K562 (cell line): ENCODE measurements around the gene BEND5.

Experiments
- CHCHD3 ChIP-seq: fragments of 250-450 bp; sonication (Bioruptor Pico); IDR thresholded peaks from 2 replicates; pipeline ENCODE4 v2.1.2; 2022; ENCODE audit warnings: mild to moderate bottlenecking
- JUND ChIP-seq, 2 experiments: IDR thresholded peaks; 2 replicates in 1 of 2; 3 replicates in 1 of 2; pipeline ENCODE4 v1.6.1; 2011; ENCODE audit warnings: borderline replicate concordance in 2 of 2, low read depth in 2 of 2, low read length in 2 of 2, improper control_type of control experiment in 1 of 2, missing biosample characterization in 1 of 2, missing genetic modification characterization in 1 of 2, missing genetic modification reagents in 1 of 2
- SMARCC2 ChIP-seq: fragments of 450-650 bp; IDR thresholded peaks from 2 replicates; pipeline ENCODE4 v1.6.1; 2017; ENCODE audit warnings: antibody characterized with exemption, moderate library complexity, mild to moderate bottlenecking, low read depth
- TBL1XR1 ChIP-seq, 2 experiments: IDR thresholded peaks; 2 replicates each; pipeline ENCODE4 v1.6.1; 2012; ENCODE audit warnings: improper control_type of control experiment in 2 of 2, low read length in 2 of 2, mild to moderate bottlenecking in 1 of 2
- TF ChIP-seq, protein P1 (sequence below), 3 experiments: IDR thresholded peaks in 2 of 3; conservative IDR thresholded peaks in 1 of 3; 2 replicates each; pipeline ENCODE4 v1.5.1; 2011 to 2012; ENCODE audit warnings: low read length in 3 of 3, mild to moderate bottlenecking in 3 of 3, control low read depth in 2 of 3, improper control_type of control experiment in 1 of 3, inconsistent platforms in 1 of 3, low read depth in 1 of 3, mixed read lengths in 1 of 3, moderate library complexity in 1 of 3; ENCODE audit not compliant: insufficient read depth in 2 of 3
- TF ChIP-seq, protein P2 (sequence below): fragments of 450-650 bp; conservative IDR thresholded peaks from 2 replicates; pipeline ENCODE4 v1.6.1; 2016; ENCODE audit warnings: missing genetic modification characterization, low read depth, mild to moderate bottlenecking, control low read depth, missing compliant biosample characterization
- TF ChIP-seq, protein P3 (sequence below): IDR thresholded peaks from 2 replicates; pipeline ENCODE4 v1.6.1; 2012; ENCODE audit warnings: low read depth, low read length, improper control_type of control experiment, borderline replicate concordance
- TF ChIP-seq, protein P4 (sequence below): sonication (generic); formaldehyde crosslinking; IDR thresholded peaks from 2 replicates; pipeline ENCODE4 v1.8.1; 2022; ENCODE audit warnings: missing genetic modification reagents

DNA sequence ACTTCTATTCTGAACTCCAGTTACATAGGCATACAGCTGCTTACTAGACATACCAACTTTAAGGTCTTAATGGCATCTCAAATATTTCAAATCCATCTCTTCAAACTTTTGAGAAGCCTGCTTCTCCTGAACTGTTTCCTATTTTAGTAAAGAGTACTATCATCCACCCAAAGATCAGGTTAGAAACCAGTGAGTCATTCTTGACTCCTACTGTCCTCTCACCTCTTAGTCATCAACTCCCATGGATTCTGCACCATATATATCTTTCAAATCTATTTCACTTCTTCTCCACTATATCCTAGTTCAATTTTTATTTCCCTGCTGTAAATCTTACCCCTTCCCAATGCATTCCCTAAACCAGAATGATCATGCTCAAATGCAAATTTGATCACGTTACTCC is 18.1 kb upstream of the BEND5 start:
- TF ChIP-seq, protein P1, sequence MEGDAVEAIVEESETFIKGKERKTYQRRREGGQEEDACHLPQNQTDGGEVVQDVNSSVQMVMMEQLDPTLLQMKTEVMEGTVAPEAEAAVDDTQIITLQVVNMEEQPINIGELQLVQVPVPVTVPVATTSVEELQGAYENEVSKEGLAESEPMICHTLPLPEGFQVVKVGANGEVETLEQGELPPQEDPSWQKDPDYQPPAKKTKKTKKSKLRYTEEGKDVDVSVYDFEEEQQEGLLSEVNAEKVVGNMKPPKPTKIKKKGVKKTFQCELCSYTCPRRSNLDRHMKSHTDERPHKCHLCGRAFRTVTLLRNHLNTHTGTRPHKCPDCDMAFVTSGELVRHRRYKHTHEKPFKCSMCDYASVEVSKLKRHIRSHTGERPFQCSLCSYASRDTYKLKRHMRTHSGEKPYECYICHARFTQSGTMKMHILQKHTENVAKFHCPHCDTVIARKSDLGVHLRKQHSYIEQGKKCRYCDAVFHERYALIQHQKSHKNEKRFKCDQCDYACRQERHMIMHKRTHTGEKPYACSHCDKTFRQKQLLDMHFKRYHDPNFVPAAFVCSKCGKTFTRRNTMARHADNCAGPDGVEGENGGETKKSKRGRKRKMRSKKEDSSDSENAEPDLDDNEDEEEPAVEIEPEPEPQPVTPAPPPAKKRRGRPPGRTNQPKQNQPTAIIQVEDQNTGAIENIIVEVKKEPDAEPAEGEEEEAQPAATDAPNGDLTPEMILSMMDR (IDR thresholded peaks at IDR 0.05 in 2 of 3, conservative IDR thresholded peaks at IDR 0.05 in 1 of 3; ENCODE audit: insufficient read depth in 2 of 3, low read depth in 1 of 3, low read length in 3 of 3), result no peak
- TF ChIP-seq, protein P2, sequence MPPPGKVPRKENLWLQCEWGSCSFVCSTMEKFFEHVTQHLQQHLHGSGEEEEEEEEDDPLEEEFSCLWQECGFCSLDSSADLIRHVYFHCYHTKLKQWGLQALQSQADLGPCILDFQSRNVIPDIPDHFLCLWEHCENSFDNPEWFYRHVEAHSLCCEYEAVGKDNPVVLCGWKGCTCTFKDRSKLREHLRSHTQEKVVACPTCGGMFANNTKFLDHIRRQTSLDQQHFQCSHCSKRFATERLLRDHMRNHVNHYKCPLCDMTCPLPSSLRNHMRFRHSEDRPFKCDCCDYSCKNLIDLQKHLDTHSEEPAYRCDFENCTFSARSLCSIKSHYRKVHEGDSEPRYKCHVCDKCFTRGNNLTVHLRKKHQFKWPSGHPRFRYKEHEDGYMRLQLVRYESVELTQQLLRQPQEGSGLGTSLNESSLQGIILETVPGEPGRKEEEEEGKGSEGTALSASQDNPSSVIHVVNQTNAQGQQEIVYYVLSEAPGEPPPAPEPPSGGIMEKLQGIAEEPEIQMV (tag), result no peak
- TF ChIP-seq CHCHD3 (CRISPR knock-in tag) (no peak), TBL1XR1 (IDR thresholded peaks at IDR 0.05; ENCODE audit: low read length in 2 of 2) (no peak), JUND (IDR thresholded peaks at IDR 0.05; ENCODE audit: borderline replicate concordance, low read depth, low read length) (no peak), JUND (tag; IDR thresholded peaks at IDR 0.05; ENCODE audit: borderline replicate concordance, low read depth, low read length) (no peak), SMARCC2 (no peak)
- TF ChIP-seq, protein P3, sequence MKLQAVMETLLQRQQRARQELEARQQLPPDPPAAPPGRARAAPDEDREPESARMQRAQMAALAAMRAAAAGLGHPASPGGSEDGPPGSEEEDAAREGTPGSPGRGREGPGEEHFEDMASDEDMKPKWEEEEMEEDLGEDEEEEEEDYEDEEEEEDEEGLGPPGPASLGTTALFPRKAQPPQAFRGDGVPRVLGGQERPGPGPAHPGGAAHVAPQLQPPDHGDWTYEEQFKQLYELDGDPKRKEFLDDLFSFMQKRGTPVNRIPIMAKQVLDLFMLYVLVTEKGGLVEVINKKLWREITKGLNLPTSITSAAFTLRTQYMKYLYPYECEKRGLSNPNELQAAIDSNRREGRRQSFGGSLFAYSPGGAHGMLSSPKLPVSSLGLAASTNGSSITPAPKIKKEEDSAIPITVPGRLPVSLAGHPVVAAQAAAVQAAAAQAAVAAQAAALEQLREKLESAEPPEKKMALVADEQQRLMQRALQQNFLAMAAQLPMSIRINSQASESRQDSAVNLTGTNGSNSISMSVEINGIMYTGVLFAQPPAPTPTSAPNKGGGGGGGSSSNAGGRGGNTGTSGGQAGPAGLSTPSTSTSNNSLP, result no peak
- TF ChIP-seq, protein P4, sequence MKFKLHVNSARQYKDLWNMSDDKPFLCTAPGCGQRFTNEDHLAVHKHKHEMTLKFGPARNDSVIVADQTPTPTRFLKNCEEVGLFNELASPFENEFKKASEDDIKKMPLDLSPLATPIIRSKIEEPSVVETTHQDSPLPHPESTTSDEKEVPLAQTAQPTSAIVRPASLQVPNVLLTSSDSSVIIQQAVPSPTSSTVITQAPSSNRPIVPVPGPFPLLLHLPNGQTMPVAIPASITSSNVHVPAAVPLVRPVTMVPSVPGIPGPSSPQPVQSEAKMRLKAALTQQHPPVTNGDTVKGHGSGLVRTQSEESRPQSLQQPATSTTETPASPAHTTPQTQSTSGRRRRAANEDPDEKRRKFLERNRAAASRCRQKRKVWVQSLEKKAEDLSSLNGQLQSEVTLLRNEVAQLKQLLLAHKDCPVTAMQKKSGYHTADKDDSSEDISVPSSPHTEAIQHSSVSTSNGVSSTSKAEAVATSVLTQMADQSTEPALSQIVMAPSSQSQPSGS (CRISPR knock-in tag), result no peak
